ENCODE data around the gene REEP6. TPM values are rescaled to one million over a fixed set of nuclear protein-coding genes. Genes with fewer than 3 reads are reported as not detected.
"Not testable (repeated sequence)": the region's sequence is repeated elsewhere in the genome, so short reads cannot be mapped to it uniquely, and the experiment has no call there.

The REEP6 gene
- total and polyA plus RNA-seq, 2 of the 4 experiments (the other 2 are of a cell fraction): 1.3 to 2.2 TPM

DNA sequence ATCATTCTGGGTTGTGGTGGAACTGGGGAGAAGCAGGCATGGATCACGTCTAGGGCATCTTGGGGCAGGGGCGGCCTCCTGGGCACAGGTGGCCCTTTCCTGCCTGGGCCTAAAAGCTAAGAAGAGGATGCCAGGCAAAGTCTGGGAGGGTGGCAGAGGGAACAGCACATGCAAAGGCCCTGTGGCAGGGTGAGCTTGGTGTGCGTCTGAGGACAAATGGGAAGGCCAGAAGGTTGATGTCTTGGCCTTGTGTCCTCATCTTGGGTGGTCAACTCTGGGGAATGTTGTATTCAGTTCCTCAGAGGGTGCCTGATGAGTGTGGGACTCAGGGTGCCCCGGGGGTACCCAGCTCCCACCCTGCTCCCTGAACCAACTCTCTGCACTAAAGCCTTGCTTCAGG, 27.5 kb downstream of the REEP6 start:
- ATAC-seq (ENCODE audit: low read depth): no peak
- Histone ChIP-seq H3K4me2 (ENCODE audit: low read depth, low read length) (no peak overlapping the region), H3K9me1 (ENCODE audit: insufficient read depth, low read length) (no peaks in the 10 kb centered on the region), H3K36me3 (ENCODE audit: control insufficient read depth, insufficient read depth, low read length) (no peaks in the 10 kb centered on the region), H2AK9ac (replicated peaks; ENCODE audit: low read depth, low read length, poor library complexity) (no peak overlapping the region), H2BK20ac (ENCODE audit: low read depth, low read length) (no peak overlapping the region), H3K79me1 (ENCODE audit: low read depth in 1 of 2, low read length in 2 of 2) (no peaks in the 10 kb centered on the region), H3K4me3 (ENCODE audit: insufficient read depth, low read depth, low read length) (no peak overlapping the region), H3K27me3 (ENCODE audit: control insufficient read depth, insufficient read depth, low read length) (peaks cover 18% of the 10 kb centered on the region), H2BK15ac (ENCODE audit: low read depth, low read length) (no peak overlapping the region), H3K56ac (ENCODE audit: extremely low read depth, insufficient read depth, low read length) (no peak overlapping the region), H2BK5ac (ENCODE audit: low read depth, low read length, poor library complexity, severe bottlenecking) (no peak overlapping the region), H3K14ac (replicated peaks; ENCODE audit: low read depth, low read length) (no peak overlapping the region), H3K27ac (ENCODE audit: insufficient read depth, low read length) (no peak overlapping the region), H2BK120ac (ENCODE audit: low read depth, low read length) (no peak overlapping the region), H2AK5ac (ENCODE audit: low read depth, low read length) (no peak overlapping the region), H3K23ac (ENCODE audit: low read depth, low read length) (no peak overlapping the region), H4K8ac (ENCODE audit: low read depth in 2 of 2, low read length in 2 of 2) (no peak overlapping the region), H2AFZ (replicated peaks; ENCODE audit: low read length, poor library complexity) (no peak overlapping the region), H3K4me1 (ENCODE audit: control insufficient read depth, insufficient read depth, low read length) (no peaks in the 10 kb centered on the region), H4K91ac (ENCODE audit: insufficient read depth, low read depth, low read length) (no peak overlapping the region), H3K9ac (ENCODE audit: low read depth, low read length) (no peak overlapping the region), H4K20me1 (ENCODE audit: insufficient read depth, low read length) (peaks cover 6% of the 10 kb centered on the region; the same call in 1 of the 2 replicates), H3K9me3 (ENCODE audit: control insufficient read depth, insufficient read depth, low read length) (peaks cover 2% of the 10 kb centered on the region; the same call in 1 of the 2 replicates), H3K18ac (ENCODE audit: low read depth, low read length) (no peak overlapping the region), H4K5ac (ENCODE audit: low read depth, low read length) (no peak overlapping the region), H3K4ac (ENCODE audit: low read depth, low read length) (no peak overlapping the region)
- TF ChIP-seq MAFK (IDR thresholded peaks at IDR 0.05; ENCODE audit: low read depth, low read length): no peak
- no peak for TF ChIP-seq MAZ (IDR thresholded peaks at IDR 0.05; ENCODE audit: borderline replicate concordance, low read depth, low read length)
- no peak for TF ChIP-seq NFE2L2 (IDR thresholded peaks at IDR 0.05; ENCODE audit: low read depth, low read length)
- no peak for TF ChIP-seq FOS (IDR thresholded peaks at IDR 0.05; ENCODE audit: low read depth, low read length)
- no peak for TF ChIP-seq ELK1 (IDR thresholded peaks at IDR 0.05; ENCODE audit: borderline replicate concordance, low read depth, low read length)
- dilution Hi-C loops (cut with HindIII; ENCODE audit: low sequenced_read_pairs, unreplicated experiment) (no loop called here), intact Hi-C loops (cut with micrococcal nuclease) (no loop called here), in situ Hi-C loops (cut with MboI; ENCODE audit: low sequenced_read_pairs) (no loop called here)
- ChIA-PET CTCF (interaction anchor here (0.7 kb wide), 1 partner anchor 9 kb away, joined by 3 read pairs; no protein-coding TSS in a partner anchor), POLR2A (ENCODE audit: unreplicated experiment) (interaction anchor here (0.6 kb wide), 1 partner anchor 112 kb away, joined by 7 read pairs; no protein-coding TSS in a partner anchor)
- DNase-seq: no peak
- 83% methylated on average over 1 of the region's 4 CpGs; no CpG with 5 or more reads in 1 of the 2 experiments for WGBS, 2 experiments (ENCODE audit: extremely low coverage in 2 of 2, insufficient read length in 1 of 2)
- no TSS peak for BruUV-seq (replicated peaks)

GRCh38 chr19:1519802-1520201, 28.8 kb downstream of the REEP6 start:
- H3K9me3 ChIP-seq (ENCODE audit: control insufficient read depth, insufficient read depth, low read length); H3K4ac ChIP-seq (ENCODE audit: low read depth, low read length); H2AK9ac ChIP-seq (replicated peaks; ENCODE audit: low read depth, low read length, poor library complexity); H2AK5ac ChIP-seq (ENCODE audit: low read depth, low read length); intact Hi-C loops (cut with micrococcal nuclease); H2BK20ac ChIP-seq (ENCODE audit: low read depth, low read length); H3K36me3 ChIP-seq (ENCODE audit: control insufficient read depth, insufficient read depth, low read length); H2BK5ac ChIP-seq (ENCODE audit: low read depth, low read length, poor library complexity, severe bottlenecking); dilution Hi-C loops (cut with HindIII; ENCODE audit: low sequenced_read_pairs, unreplicated experiment); H3K9me1 ChIP-seq (ENCODE audit: insufficient read depth, low read length); BruUV-seq (replicated peaks); H3K4me3 ChIP-seq (ENCODE audit: insufficient read depth, low read depth, low read length); H3K23ac ChIP-seq (ENCODE audit: low read depth, low read length); H3K14ac ChIP-seq (replicated peaks; ENCODE audit: low read depth, low read length); H3K4me2 ChIP-seq (ENCODE audit: low read depth, low read length); H3K18ac ChIP-seq (ENCODE audit: low read depth, low read length); H3K56ac ChIP-seq (ENCODE audit: extremely low read depth, insufficient read depth, low read length); DNase-seq; H3K9ac ChIP-seq (ENCODE audit: low read depth, low read length); POLR2A ChIA-PET (ENCODE audit: unreplicated experiment); H2AFZ ChIP-seq (replicated peaks; ENCODE audit: low read length, poor library complexity); H2BK15ac ChIP-seq (ENCODE audit: low read depth, low read length); H3K27ac ChIP-seq (ENCODE audit: insufficient read depth, low read length); H4K20me1 ChIP-seq (ENCODE audit: insufficient read depth, low read length); H4K8ac ChIP-seq (ENCODE audit: low read depth in 2 of 2, low read length in 2 of 2); CTCF ChIA-PET; H3K79me1 ChIP-seq (ENCODE audit: low read depth in 1 of 2, low read length in 2 of 2); in situ Hi-C loops (cut with MboI; ENCODE audit: low sequenced_read_pairs); H4K91ac ChIP-seq (ENCODE audit: insufficient read depth, low read depth, low read length); H2BK120ac ChIP-seq (ENCODE audit: low read depth, low read length); ATAC-seq (ENCODE audit: low read depth); H4K5ac ChIP-seq (ENCODE audit: low read depth, low read length); H3K4me1 ChIP-seq (ENCODE audit: control insufficient read depth, insufficient read depth, low read length): not testable (repeated sequence)
- peaks cover 29% of the 10 kb centered on the region for H3K27me3 ChIP-seq (ENCODE audit: control insufficient read depth, insufficient read depth, low read length)
- WGBS, 2 experiments (ENCODE audit: extremely low coverage in 2 of 2, insufficient read length in 1 of 2): 76% methylated on average over 3 of the region's 8 CpGs; no CpG with 5 or more reads in 1 of the 2 experiments
